Measurements from ENCODE around the gene NATD1. TPM values are rescaled to one million over a fixed set of nuclear protein-coding genes. Genes with fewer than 3 reads are reported as not detected.

Gene NATD1
- total and polyA plus RNA-seq, 10 of the 15 experiments (the other 5 are each of a cell fraction or from before 2014, with no cell fraction given), result 0.02 to 0.33 (median 0.15) TPM

- ChIA-PET CTCF (no interaction called here), RAD21 (ENCODE audit: unreplicated experiment) (no interaction called here)
- peaks cover 9 to 13% of the 10 kb centered on the region in 2 experiments for H3K36me3 ChIP-seq (ENCODE audit: control insufficient read depth in 2 of 2, insufficient read depth in 2 of 2, low read length in 1 of 2)
Observed at GRCh38 chr17:21202512-21202911, 50.7 kb downstream of the NATD1 start.

DNA sequence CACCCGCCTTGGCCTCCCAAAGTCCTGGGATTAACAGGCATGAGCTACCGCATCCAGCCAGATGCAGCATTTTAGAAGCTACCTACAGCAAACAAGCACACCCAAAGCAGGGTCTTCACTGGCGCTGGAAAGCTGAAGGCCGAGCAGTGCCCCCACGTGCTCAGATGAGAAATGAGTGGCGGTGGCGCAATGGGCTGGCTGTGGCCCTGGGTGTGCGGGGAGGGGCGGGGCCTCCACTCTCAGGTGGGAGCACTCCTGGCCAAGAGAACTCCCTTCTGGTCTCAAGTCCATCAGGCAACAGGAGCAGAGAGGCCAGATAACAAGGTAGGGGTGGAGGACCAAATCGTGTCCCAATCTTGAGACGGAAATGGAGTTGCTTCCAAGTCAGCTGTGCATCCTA lies 51.3 kb downstream of the NATD1 start:
- in situ Hi-C loops (cut with MboI) (no loop called here), intact Hi-C loops (cut with micrococcal nuclease; ENCODE audit: unreplicated experiment) (no loop called here)
- ChIA-PET RAD21 (ENCODE audit: unreplicated experiment) (no interaction called here), POLR2A (no interaction called here), CTCF (no interaction called here), SMC1A (ENCODE audit: uncharacterized antibody, unreplicated experiment) (interaction anchor here (1.3 kb wide), 1 partner anchor 12 kb away, joined by 3 read pairs; no protein-coding TSS in a partner anchor)
- H3K4me1 ChIP-seq (ENCODE audit: control insufficient read depth, insufficient read depth, low read length), result peaks cover 11% of the 10 kb centered on the region
- H3K4me3 ChIP-seq, result no peak overlapping the region
- TF ChIP-seq TCF3 (IDR thresholded peaks at IDR 0.05; ENCODE audit: borderline replicate concordance, insufficient read depth, low read depth, low read length) (no peak), MYB (IDR thresholded peaks at IDR 0.05; ENCODE audit: borderline replicate concordance, low read depth, low read length) (no peak), WRNIP1 (IDR thresholded peaks at IDR 0.05; ENCODE audit: borderline replicate concordance, low read depth, low read length) (no peak), CBX3 (IDR thresholded peaks at IDR 0.05; ENCODE audit: borderline replicate concordance, low read depth) (no peak), MYC (IDR thresholded peaks at IDR 0.05; ENCODE audit: insufficient read depth, insufficient read length, insufficient replicate concordance, low read length, severe bottlenecking) (no peak), NR2F1 (conservative IDR thresholded peaks at IDR 0.05) (no peak), MAX (IDR thresholded peaks at IDR 0.05; ENCODE audit: low read depth, low read length) (no peak), JUNB (IDR thresholded peaks at IDR 0.05) (no peak), CBX5 (IDR thresholded peaks at IDR 0.05; ENCODE audit: low read depth) (no peak)
- TF ChIP-seq, protein P1, sequence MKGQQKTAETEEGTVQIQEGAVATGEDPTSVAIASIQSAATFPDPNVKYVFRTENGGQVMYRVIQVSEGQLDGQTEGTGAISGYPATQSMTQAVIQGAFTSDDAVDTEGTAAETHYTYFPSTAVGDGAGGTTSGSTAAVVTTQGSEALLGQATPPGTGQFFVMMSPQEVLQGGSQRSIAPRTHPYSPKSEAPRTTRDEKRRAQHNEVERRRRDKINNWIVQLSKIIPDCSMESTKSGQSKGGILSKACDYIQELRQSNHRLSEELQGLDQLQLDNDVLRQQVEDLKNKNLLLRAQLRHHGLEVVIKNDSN (IDR thresholded peaks at IDR 0.05; ENCODE audit: borderline replicate concordance, extremely low read length, insufficient read depth, low read depth, low read length), result no peak
- peaks cover 43% of the 10 kb centered on the region for H3K79me2 ChIP-seq (ENCODE audit: control insufficient read depth, insufficient read depth, low read length)
- no peaks in the 10 kb centered on the region for H3K27me3 ChIP-seq (replicated peaks in 1 of 2; ENCODE audit: control insufficient read depth in 2 of 2, insufficient read depth in 2 of 2, low read length in 1 of 2)
- H2AFZ ChIP-seq (ENCODE audit: control insufficient read depth, low read depth, low read length), result no peak overlapping the region
- BruUV-seq (replicated peaks), result no TSS peak
- WGBS (ENCODE audit: insufficient coverage, insufficient replicate concordance, low lambda C conversion rate, missing lambda C conversion rate), result 93% methylated on average over 11 of the region's 11 CpGs
- ATAC-seq (no peak), DNase-seq (ENCODE audit: low read depth, low spot score) (no peak), FAIRE-seq (no peak)
- no peak overlapping the region for H3K27ac ChIP-seq (ENCODE audit: control insufficient read depth, insufficient read depth)
- no peaks in the 10 kb centered on the region for H3K9me3 ChIP-seq (replicated peaks; ENCODE audit: control insufficient read depth, insufficient read depth, low read length)
- peaks cover 19% of the 10 kb centered on the region for H4K20me1 ChIP-seq (ENCODE audit: control insufficient read depth, insufficient read depth)
- no peak overlapping the region for H3K9ac ChIP-seq (ENCODE audit: control insufficient read depth, insufficient read depth, low read length)
- H3K4me2 ChIP-seq (ENCODE audit: control insufficient read depth, insufficient read depth), result no peak overlapping the region
- H3K36me3 ChIP-seq (ENCODE audit: control insufficient read depth in 2 of 2, insufficient read depth in 2 of 2, low read length in 1 of 2), result peaks cover 11 to 14% of the 10 kb centered on the region in 2 experiments

More at GRCh38 chr17:21202512-21202911, 50.7 kb downstream of the NATD1 start:
- ATAC-seq (no peak), FAIRE-seq (no peak), DNase-seq (ENCODE audit: low read depth, low spot score) (no peak)
- Histone ChIP-seq H3K4me1 (ENCODE audit: control insufficient read depth, insufficient read depth, low read length) (peaks cover 11% of the 10 kb centered on the region), H3K79me2 (ENCODE audit: control insufficient read depth, insufficient read depth, low read length) (peaks cover 43% of the 10 kb centered on the region), H3K4me3 (no peak overlapping the region), H2AFZ (ENCODE audit: control insufficient read depth, low read depth, low read length) (no peak overlapping the region), H4K20me1 (ENCODE audit: control insufficient read depth, insufficient read depth) (peaks cover 19% of the 10 kb centered on the region), H3K9me3 (replicated peaks; ENCODE audit: control insufficient read depth, insufficient read depth, low read length) (no peaks in the 10 kb centered on the region), H3K27me3 (replicated peaks in 1 of 2; ENCODE audit: control insufficient read depth in 2 of 2, insufficient read depth in 2 of 2, low read length in 1 of 2) (no peaks in the 10 kb centered on the region), H3K27ac (ENCODE audit: control insufficient read depth, insufficient read depth) (no peak overlapping the region), H3K4me2 (ENCODE audit: control insufficient read depth, insufficient read depth) (no peak overlapping the region), H3K9ac (ENCODE audit: control insufficient read depth, insufficient read depth, low read length) (no peak overlapping the region)
- in situ Hi-C loops (cut with MboI) (no loop called here), intact Hi-C loops (cut with micrococcal nuclease; ENCODE audit: unreplicated experiment) (no loop called here)
- POLR2A ChIA-PET, result no interaction called here
- TF ChIP-seq FOS (IDR thresholded peaks at IDR 0.05; ENCODE audit: borderline replicate concordance, extremely low read depth, insufficient read length), result no peak
- no peak for TF ChIP-seq FOXM1 (IDR thresholded peaks at IDR 0.05; ENCODE audit: low read depth, low read length)
- WGBS (ENCODE audit: insufficient coverage, insufficient replicate concordance, low lambda C conversion rate, missing lambda C conversion rate), result 95% methylated on average over 7 of the region's 12 CpGs
- no TSS peak for BruUV-seq (replicated peaks)
- SMC1A ChIA-PET (ENCODE audit: uncharacterized antibody, unreplicated experiment), result interaction anchor here (1.3 kb wide), 1 partner anchor 13 kb away, joined by 3 read pairs; no protein-coding TSS in a partner anchor
